Peyer's patch (tissue), 4 donors: ENCODE results near the gene NVL.

Experiments
- CTCF ChIP-seq, 6 experiments: fragments of 450-650 bp in 4 of 6; fragments of 200-600 bp in 2 of 6; sonication (generic) in 1 of 6; IDR thresholded peaks; one replicate each; pipeline ENCODE4 v1.5.1; 2017 to 2019; ENCODE audit warnings: antibody characterized with exemption in 6 of 6, mild to moderate bottlenecking in 3 of 6, moderate library complexity in 1 of 6
- POLR2A ChIP-seq, 2 donors: fragments of 450-650 bp; IDR thresholded peaks; one replicate each; pipeline ENCODE4 v1.5.1; 2017; ENCODE audit warnings: antibody characterized with exemption in 2 of 2, mild to moderate bottlenecking in 2 of 2, moderate library complexity in 2 of 2

- TF ChIP-seq CTCF (IDR thresholded peaks at IDR 0.05) (no peak), POLR2A (IDR thresholded peaks at IDR 0.05) (no peak)
Observed at GRCh38 chr1:224312025-224312424, 17.9 kb downstream of the NVL start.
